Activated B cell treated with CpG ODN at 0.5 μM for 24 hours (primary cell): ENCODE data around the gene CYP1A2. TPM values are rescaled to one million over a fixed set of nuclear protein-coding genes. Genes with fewer than 3 reads are reported as not detected.

ENCODE experiments used
- ATAC-seq: fragments of 200-7000 bp; cut with Tn5 transposase; one replicate; pipeline ENCODE4 v1.10.0; 2021; ENCODE audit warnings: low read depth, mild to moderate bottlenecking, moderate library complexity
- CTCF ChIA-PET: fragments of 350-600 bp; sonication (Branson Sonifier 250); formaldehyde crosslinking; loops from one replicate; lab custom pipeline; 2021; ENCODE audit warnings: antibody characterized with exemption; lab: Charles Lee
- POLR2A ChIA-PET: fragments of 350-600 bp; sonication (Branson Sonifier 250); formaldehyde crosslinking; loops from one replicate; lab custom pipeline; 2021; ENCODE audit warnings: antibody characterized with exemption; lab: Charles Lee
- DNase-seq: peaks from one replicate; pipeline ENCODE4 v3.0.0; 2022
- H3K27ac Mint-ChIP-seq: one replicate; pipeline ENCODE4 v1.8.0; 2020; ENCODE audit warnings: mixed read lengths
- H3K27me3 Mint-ChIP-seq: one replicate; pipeline ENCODE4 v1.8.0; 2021; ENCODE audit warnings: mixed read lengths
- H3K36me3 Mint-ChIP-seq: one replicate; pipeline ENCODE4 v1.8.0; 2021; ENCODE audit warnings: low read depth, mixed read lengths
- H3K4me1 Mint-ChIP-seq: one replicate; pipeline ENCODE4 v1.8.0; 2021; ENCODE audit warnings: mixed read lengths
- H3K4me3 Mint-ChIP-seq: one replicate; pipeline ENCODE4 v1.8.0; 2020; ENCODE audit warnings: mild to moderate bottlenecking, mixed read lengths
- H3K9me3 Mint-ChIP-seq: one replicate; pipeline ENCODE4 v1.8.0; 2020; ENCODE audit warnings: mixed read lengths
- CTCF ChIP-seq: fragments of 200-600 bp; IDR thresholded peaks from one replicate; pipeline ENCODE4 v1.8.0; 2022; ENCODE audit warnings: antibody characterized with exemption, mild to moderate bottlenecking
- intact Hi-C: fragments of 100-400 bp; cut with micrococcal nuclease; formaldehyde crosslinking; loops from one replicate; pipeline ENCODE4 v1.15.1; 2024
- total RNA-seq: library from RNA; stranded (reverse); gene quantifications from 2 replicates; pipeline ENCODE4 v1.2.3, GENCODE V29; 2022

The CYP1A2 gene
- total RNA-seq, 1 donor from 2014 or later, result 0.16 TPM

GRCh38 chr15:74724570-74725224 lies 23.9 kb upstream of the CYP1A2 start:
- Mint-ChIP-seq H3K9me3 (no peaks in the 10 kb centered on the region), H3K4me3 (peak overlapping the region; percentile 73), H3K4me1 (peaks cover 11% of the 10 kb centered on the region), H3K36me3 (no peaks in the 10 kb centered on the region), H3K27me3 (peaks cover 40% of the 10 kb centered on the region), H3K27ac (no peak overlapping the region)
- ATAC-seq (no peak), DNase-seq (no peak)
- no peak for TF ChIP-seq CTCF
- ChIA-PET CTCF (no interaction called here), POLR2A (interaction anchor here (0.6 to 1.5 kb wide), 3 partner anchors 52 to 145 kb away, joined by 3 read pairs; no protein-coding TSS in a partner anchor)
- intact Hi-C loops, result loop anchor here (2.0 kb wide), 1 partner anchor 28 kb away; the partner anchor contains the start of gene EDC3

GRCh38 chr15:74725225-74725774 lies 23.3 kb upstream of the CYP1A2 start, which contains the start of gene CYP1A1:
TSS of gene CYP1A1 (minus strand) at chr15:74725528. CDS start at chr15:74723097, 2,431 bp downstream.
- no peaks in the 10 kb centered on the region for H3K36me3 Mint-ChIP-seq
- no peaks in the 10 kb centered on the region for H3K9me3 Mint-ChIP-seq
- H3K27ac Mint-ChIP-seq, result no peak within 1 kb of the TSS
- TF ChIP-seq CTCF, result no peak
- peaks cover 46% of the 10 kb centered on the region for H3K27me3 Mint-ChIP-seq
- peaks cover 11% of the 10 kb centered on the region for H3K4me1 Mint-ChIP-seq
- POLR2A ChIA-PET, result interaction anchor here (0.6 to 1.5 kb wide), 5 partner anchors 52 to 726 kb away, joined by 3 to 6 read pairs (median 3); no protein-coding TSS in a partner anchor
- DNase-seq, result no peak
- peak within 1 kb of the TSS; percentile 73 for H3K4me3 Mint-ChIP-seq
- intact Hi-C loops, result loop anchor here (2.0 kb wide), 1 partner anchor 28 kb away; the partner anchor contains the start of gene EDC3
- CTCF ChIA-PET, result interaction anchor here (1.8 kb wide), 1 partner anchor 43 kb away, joined by 4 read pairs; no protein-coding TSS in a partner anchor
- no peak for ATAC-seq

DNA sequence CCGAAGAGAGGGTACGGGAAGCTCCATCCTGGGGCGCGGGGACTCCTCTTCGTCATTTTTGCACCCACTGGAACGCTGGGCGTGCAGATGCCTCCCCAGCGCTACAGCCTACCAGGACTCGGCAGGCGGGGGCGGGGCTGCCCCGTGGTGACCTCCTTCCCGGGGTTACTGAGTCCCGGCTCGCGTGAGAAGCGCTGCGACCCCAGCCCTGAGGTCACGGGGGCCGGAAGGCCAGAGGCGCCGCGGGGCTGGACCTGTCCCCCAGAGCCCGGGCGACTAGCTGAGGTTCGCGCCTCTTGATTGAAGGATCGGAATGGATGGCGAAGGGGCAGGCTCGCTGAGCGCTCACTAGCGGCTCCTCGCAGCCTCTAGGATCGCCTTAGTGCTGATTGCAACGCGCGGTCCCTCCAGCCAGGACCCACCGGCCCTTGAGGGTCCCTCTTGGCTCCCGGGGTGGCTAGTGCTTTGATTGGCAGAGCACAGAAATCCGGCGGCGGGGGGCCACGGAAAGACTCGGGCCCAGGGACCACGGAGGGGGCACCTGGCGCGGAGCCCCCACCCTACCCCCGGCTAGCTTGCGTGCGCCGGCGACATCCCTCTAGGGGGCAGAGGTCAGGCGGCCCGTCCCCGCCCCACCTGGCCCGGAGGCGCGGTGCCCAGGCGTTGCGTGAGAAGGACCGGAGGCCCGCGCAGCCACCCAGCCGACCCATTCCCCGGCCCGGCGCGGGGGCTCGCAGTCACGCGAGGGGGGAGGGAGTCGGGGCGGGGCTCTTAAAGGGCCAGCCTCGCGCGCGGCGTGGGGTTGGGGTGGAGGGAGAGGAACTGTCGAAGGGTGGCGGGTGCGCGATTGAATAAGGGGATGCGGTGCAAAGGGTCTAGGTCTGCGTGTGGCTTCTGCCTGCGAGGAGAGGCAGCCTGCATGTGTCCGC lies 22.5 kb upstream of the CYP1A2 start:
- ChIA-PET CTCF (interaction anchor here (1.8 kb wide), 1 partner anchor 43 kb away, joined by 4 read pairs; no protein-coding TSS in a partner anchor), POLR2A (interaction anchor here (0.6 to 1.5 kb wide), 4 partner anchors 51 to 725 kb away, joined by 3 to 6 read pairs (median 4); no protein-coding TSS in a partner anchor)
- no peak for TF ChIP-seq CTCF
- Mint-ChIP-seq H3K9me3 (no peaks in the 10 kb centered on the region), H3K4me1 (peaks cover 11% of the 10 kb centered on the region), H3K27me3 (peaks cover 54% of the 10 kb centered on the region), H3K27ac (no peak overlapping the region), H3K4me3 (peak overlapping the region; percentile 73), H3K36me3 (no peaks in the 10 kb centered on the region)
- ATAC-seq (peak; percentile 66), DNase-seq (peak; percentile 50)
- intact Hi-C loops, result loop anchor here (2.0 kb wide), 1 partner anchor 29 kb away; the partner anchor contains the start of gene EDC3

GRCh38 chr15:74726774-74727164 lies 21.9 kb upstream of the CYP1A2 start:
- Mint-ChIP-seq H3K27me3 (peaks cover 60% of the 10 kb centered on the region), H3K27ac (no peak overlapping the region), H3K4me3 (peak overlapping the region; percentile 66), H3K9me3 (no peaks in the 10 kb centered on the region), H3K4me1 (peaks cover 11% of the 10 kb centered on the region), H3K36me3 (no peaks in the 10 kb centered on the region)
- intact Hi-C loops, result no loop called here
- no peak for TF ChIP-seq CTCF
- DNase-seq, result no peak
- no peak for ATAC-seq
- POLR2A ChIA-PET, result no interaction called here
- CTCF ChIA-PET, result interaction anchor here (1.8 kb wide), 1 partner anchor 42 kb away, joined by 4 read pairs; no protein-coding TSS in a partner anchor
